ENCODE data around the gene LDLR.
"Not testable (repeated sequence)": the region's sequence is repeated elsewhere in the genome, so short reads cannot be mapped to it uniquely, and the experiment has no call there.

The LDLR gene

DNA sequence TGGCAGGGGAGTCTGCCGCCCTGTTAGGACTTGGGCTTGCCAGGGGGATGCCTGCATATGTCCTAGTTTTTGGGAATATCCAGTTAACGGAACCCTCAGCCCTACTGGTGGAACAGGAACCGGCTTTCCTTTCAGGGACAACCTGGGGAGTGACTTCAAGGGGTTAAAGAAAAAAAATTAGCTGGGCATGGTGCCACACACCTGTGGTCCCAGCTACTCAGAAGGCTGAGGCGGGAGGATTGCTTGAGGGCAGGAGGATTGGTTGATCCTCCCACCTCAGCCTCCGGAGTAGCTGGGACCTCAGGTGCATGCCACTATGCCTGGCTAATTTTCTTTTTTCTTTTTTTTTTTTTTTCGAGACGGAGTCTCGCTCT, 22.5 kb downstream of the LDLR start:
- peak overlapping the region; percentile 80 for H3K27ac ChIP-seq
- ChIA-PET POLR2A (ENCODE audit: low non-redundant PET) (interaction anchor here (0.6 kb wide), 1 partner anchor 76 kb away, joined by 4 read pairs; no protein-coding TSS in a partner anchor), CTCF (interaction anchor here (0.6 kb wide), 1 partner anchor 25 kb away, joined by 4 read pairs; no protein-coding TSS in a partner anchor)
- TF ChIP-seq, protein P1, sequence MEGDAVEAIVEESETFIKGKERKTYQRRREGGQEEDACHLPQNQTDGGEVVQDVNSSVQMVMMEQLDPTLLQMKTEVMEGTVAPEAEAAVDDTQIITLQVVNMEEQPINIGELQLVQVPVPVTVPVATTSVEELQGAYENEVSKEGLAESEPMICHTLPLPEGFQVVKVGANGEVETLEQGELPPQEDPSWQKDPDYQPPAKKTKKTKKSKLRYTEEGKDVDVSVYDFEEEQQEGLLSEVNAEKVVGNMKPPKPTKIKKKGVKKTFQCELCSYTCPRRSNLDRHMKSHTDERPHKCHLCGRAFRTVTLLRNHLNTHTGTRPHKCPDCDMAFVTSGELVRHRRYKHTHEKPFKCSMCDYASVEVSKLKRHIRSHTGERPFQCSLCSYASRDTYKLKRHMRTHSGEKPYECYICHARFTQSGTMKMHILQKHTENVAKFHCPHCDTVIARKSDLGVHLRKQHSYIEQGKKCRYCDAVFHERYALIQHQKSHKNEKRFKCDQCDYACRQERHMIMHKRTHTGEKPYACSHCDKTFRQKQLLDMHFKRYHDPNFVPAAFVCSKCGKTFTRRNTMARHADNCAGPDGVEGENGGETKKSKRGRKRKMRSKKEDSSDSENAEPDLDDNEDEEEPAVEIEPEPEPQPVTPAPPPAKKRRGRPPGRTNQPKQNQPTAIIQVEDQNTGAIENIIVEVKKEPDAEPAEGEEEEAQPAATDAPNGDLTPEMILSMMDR (conservative IDR thresholded peaks at IDR 0.05; ENCODE audit: low read depth): no peak
- no peak for DNase-seq (ENCODE audit: low spot score)

- ChIA-PET POLR2A (ENCODE audit: low non-redundant PET) (no interaction called here), CTCF (no interaction called here)
- H3K27ac ChIP-seq: peak overlapping the region; percentile 80
- DNase-seq (ENCODE audit: low spot score): no peak
- TF ChIP-seq, protein P1 (conservative IDR thresholded peaks at IDR 0.05; ENCODE audit: low read depth): no peak
Observed at GRCh38 chr19:11113140-11113708, 24.0 kb downstream of the LDLR start.

DNA sequence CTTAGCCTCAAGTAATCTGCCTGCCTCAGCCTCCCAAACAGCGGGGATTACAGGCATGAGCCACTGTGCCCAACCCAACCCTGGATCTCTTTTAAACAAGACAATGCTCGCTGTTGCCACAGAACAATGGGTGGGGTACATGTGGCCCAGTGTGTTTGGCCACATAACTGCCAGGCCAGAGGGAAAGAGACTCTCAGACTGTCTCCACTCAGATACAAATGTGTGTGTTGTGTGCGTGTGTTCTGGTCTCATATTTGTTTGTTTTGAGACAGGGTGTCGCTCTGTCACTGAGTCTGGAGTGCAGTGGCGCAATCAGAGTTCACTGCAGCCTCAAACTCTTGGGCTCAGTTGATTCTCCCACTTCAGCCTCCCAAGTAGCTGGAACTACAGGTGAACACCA, 25.8 kb downstream of the LDLR start:
- ChIA-PET POLR2A (ENCODE audit: low non-redundant PET) (no interaction called here), CTCF (interaction anchor here (0.6 kb wide), 1 partner anchor 11 kb away, joined by 3 read pairs; no protein-coding TSS in a partner anchor)
- no peak for DNase-seq (ENCODE audit: low spot score)
- H3K27ac ChIP-seq: peak overlapping the region; percentile 80
- TF ChIP-seq, protein P1 (conservative IDR thresholded peaks at IDR 0.05; ENCODE audit: low read depth): no peak

GRCh38 chr19:11115895-11116446, 26.7 kb downstream of the LDLR start:
- H3K27ac ChIP-seq: peak overlapping the region; percentile 80
- CTCF ChIA-PET: interaction anchor here (0.6 kb wide), 1 partner anchor 10 kb away, joined by 3 read pairs; no protein-coding TSS in a partner anchor
- TF ChIP-seq, protein P1 (conservative IDR thresholded peaks at IDR 0.05; ENCODE audit: low read depth): no peak
- POLR2A ChIA-PET (ENCODE audit: low non-redundant PET): no interaction called here
- DNase-seq (ENCODE audit: low spot score): no peak

GRCh38 chr19:11116507-11116906, 27.2 kb downstream of the LDLR start:
- TF ChIP-seq, protein P1 (conservative IDR thresholded peaks at IDR 0.05; ENCODE audit: low read depth): no peak
- ChIA-PET CTCF (interaction anchor here (1.0 kb wide), 1 partner anchor 9 kb away, joined by 4 read pairs; no protein-coding TSS in a partner anchor), POLR2A (ENCODE audit: low non-redundant PET) (no interaction called here)
- peak overlapping the region; percentile 80 for H3K27ac ChIP-seq
- no peak for DNase-seq (ENCODE audit: low spot score)

DNA sequence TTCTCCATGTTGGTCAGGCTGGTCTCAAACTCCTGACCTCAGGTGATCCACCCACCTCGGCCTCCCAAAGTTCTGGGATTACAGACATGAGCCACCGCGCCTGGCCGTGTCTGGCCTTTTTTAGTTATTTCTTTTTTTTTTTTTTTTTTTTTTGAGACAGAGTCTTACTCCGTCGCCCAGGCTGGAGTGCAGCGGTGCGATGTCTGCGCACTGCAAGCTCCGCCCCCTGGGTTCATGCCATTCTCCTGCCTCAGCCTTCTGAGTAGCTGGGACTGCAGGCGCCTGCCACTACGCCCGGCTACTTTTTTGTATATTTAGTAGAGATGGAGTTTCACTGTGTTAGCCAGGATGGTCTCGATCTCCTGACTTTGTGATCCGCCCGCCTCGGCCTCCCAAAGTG, 32.7 kb downstream of the LDLR start:
- DNase-seq (ENCODE audit: low spot score); POLR2A ChIA-PET (ENCODE audit: low non-redundant PET); CTCF ChIA-PET: not testable (repeated sequence)
- peak overlapping the region; percentile 80; the same call in 1 of the 2 replicates for H3K27ac ChIP-seq

DNA sequence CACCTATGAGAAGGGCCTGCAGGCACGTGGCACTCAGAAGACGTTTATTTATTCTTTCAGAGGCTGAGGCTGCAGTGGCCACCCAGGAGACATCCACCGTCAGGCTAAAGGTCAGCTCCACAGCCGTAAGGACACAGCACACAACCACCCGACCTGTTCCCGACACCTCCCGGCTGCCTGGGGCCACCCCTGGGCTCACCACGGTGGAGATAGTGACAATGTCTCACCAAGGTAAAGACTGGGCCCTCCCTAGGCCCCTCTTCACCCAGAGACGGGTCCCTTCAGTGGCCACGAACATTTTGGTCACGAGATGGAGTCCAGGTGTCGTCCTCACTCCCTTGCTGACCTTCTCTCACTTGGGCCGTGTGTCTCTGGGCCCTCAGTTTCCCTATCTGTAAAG, 33.9 kb downstream of the LDLR start:
- POLR2A ChIA-PET (ENCODE audit: low non-redundant PET): no interaction called here
- TF ChIP-seq, protein P1 (conservative IDR thresholded peaks at IDR 0.05; ENCODE audit: low read depth): no peak
- DNase-seq (ENCODE audit: low spot score): no peak
- H3K27ac ChIP-seq: peak overlapping the region; percentile 60
- CTCF ChIA-PET: no interaction called here

- DNase-seq (ENCODE audit: low spot score); POLR2A ChIA-PET (ENCODE audit: low non-redundant PET): not testable (repeated sequence)
- peak overlapping the region; percentile 60 for H3K27ac ChIP-seq
- CTCF ChIA-PET: interaction anchor here (0.6 kb wide), 1 partner anchor 13 kb away, joined by 4 read pairs; no protein-coding TSS in a partner anchor
Observed at GRCh38 chr19:11124157-11124556, 34.9 kb downstream of the LDLR start.

Measured in RWPE1 (cell line).